ENCODE results near the gene UCP3. TPM values are rescaled to one million over a fixed set of nuclear protein-coding genes. Genes with fewer than 3 reads are reported as not detected.
"Not testable (repeated sequence)": the region's sequence is repeated elsewhere in the genome, so short reads cannot be mapped to it uniquely, and the experiment has no call there.

Gene UCP3
- polyA plus RNA-seq, 3 donors, result 2.0 to 3.2 (median 3.1) TPM

DNA sequence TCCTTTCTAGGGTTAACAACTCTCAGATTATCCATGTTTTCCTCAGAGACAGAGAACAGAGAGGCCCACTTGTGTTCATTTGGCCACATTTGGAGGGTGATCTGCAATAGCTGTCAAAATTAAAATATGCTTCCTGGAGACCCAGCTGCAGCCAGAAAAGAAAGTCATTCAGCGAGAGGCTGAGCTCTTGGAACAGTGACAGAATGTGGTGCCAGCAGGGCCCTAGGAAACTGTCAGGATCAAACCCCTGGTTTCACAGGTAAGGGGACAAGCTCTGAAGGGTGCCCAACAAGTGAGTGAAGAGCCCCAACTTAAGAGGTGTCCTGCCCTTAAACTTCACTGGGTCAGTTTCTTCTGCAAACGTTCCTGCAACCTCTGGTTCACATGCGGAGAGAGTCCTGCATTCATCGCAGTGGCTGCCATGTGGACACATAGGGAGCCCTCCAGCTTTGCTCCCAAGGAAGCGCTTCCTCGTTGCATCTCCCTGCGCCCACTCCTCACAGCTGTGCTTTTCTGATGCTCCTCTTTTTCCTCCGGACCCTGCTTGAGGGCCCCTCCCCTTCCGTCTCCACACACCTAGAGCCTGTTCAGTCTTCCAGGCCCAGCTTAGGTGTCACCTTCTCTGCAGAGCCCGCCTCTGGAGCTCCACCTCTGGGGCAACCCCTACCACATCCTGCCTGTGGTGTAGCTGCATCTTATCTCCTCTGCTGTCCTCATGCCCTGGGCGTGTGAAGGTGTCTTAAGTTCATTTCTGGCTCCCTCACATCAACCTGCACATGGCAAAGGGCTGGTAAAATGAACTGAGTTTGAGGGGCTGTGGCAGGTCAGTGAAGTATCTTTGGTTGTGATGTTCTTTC, 3.9 kb downstream of the UCP3 start:
- DNase-seq (ENCODE audit: extremely low read depth in 1 of 11, low read depth in 9 of 11, low spot score in 4 of 11), result no peak

DNA sequence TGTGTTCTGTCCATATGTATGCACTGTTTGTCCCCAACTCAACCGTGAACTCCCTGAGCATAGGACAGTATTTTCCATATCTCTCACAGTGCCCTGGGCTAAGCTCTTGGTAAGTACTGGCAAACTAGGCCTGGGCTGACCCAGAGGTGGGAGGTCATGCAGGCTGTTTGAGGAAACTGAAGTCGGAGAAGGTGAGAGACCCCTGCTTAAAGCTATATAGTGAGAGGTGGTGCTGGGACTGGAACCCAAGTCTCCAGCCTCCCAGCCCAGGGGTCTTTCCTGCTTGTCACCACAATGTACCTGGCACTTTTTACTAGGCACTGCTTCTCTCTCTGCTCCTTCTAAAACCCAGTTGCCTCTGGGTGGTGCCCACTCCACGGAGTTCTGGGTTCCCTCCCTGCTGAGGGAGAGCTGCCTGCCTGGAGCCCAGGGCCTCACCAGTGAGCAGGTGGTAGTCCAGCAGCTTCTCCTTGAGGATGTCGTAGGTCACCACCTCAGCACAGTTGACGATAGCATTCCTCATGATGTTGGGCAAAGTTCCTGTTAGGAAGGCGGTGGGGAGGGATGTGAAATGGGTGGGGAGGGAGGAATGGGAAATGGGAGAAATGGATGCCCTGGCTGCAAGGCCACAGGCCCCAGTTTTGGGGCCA, 4.7 kb downstream of the UCP3 start:
- DNase-seq (ENCODE audit: extremely low read depth in 1 of 11, low read depth in 9 of 11, low spot score in 4 of 11), result no peak

DNA sequence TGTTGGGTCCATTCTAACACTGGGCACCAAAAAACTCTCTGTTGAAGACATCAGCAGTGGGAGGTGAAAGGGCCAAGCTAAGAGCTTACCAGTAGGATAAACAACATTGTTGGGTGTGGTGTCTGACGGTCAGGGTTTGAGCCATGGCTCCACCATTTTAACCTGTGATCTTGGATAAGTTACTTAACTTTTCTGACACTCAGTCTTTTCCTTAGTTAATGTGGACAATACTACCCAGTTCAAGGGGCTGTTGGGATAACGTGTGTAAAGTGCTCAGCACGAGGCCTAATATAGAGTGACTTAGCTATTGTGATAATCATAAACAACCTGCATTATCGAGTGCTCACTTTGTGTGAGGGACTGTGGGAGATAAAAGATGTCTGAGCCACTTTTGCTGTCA, 6.1 kb downstream of the UCP3 start:
- no peak for DNase-seq (ENCODE audit: extremely low read depth in 1 of 11, low read depth in 9 of 11, low spot score in 4 of 11)

DNA sequence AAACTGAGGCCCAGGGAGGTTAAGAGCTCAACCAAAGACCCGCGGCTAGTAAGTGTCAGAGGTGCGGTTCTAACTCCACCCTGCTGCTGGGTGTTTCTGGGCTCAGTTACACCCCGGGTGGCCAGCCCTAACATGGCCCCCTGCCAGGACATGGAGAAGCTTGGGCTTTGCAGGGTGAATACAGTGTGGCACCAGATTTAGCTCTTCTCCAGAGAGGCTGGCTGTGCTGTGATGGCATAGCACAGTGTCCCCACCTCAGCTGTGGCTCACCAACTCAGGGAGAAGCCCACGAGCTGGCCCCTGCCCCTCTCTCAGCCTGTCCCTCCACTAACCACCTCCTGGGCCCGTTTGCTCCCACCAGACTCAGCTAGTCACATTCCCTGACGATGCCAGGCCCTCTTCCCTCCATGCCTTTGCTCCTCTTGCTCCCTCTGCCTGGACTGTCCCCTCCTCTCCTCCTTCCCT, 7.0 kb downstream of the UCP3 start:
- no peak for DNase-seq (ENCODE audit: extremely low read depth in 1 of 11, low read depth in 9 of 11, low spot score in 4 of 11)

DNA sequence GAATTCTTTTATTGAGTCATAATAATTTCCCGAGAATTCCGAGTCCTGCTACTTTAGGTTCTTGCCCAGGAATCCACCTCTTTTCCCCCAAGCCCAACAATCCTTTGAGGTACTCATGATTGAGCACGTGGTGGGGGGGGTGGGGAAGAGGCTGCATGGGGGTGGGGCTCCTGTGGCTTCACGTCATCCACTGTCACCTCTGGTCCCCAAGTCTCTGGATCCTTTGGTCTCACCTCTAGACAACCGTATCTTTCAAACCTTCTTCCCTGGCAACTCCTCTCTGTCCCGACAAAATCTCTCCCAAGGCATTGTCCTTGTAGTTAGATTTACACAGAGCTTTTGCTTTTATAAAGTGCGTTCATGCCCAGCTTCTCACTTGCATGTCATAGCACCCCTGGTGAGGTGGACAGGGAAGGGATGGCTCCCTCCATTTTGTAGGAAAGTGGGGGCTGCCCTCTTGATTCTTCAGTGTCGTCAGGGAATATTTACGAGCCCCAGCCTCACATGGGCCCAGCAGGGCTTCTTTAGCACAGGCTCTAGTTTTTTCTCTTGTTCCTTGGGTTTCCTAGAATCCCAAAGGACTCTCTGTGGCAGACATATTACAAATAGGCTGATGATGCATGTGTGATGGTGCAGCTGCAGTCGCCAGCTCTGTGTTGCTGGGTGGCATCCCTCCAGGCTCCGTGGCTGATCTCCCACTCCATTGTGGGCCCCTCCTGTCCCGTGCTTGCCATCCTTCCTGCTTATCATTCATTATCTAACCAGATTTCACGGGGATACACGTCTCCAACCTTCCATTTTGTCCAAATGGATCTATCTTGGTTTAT, 8.4 kb downstream of the UCP3 start:
- DNase-seq (ENCODE audit: extremely low read depth in 1 of 11, low read depth in 9 of 11, low spot score in 4 of 11), result no peak

DNA sequence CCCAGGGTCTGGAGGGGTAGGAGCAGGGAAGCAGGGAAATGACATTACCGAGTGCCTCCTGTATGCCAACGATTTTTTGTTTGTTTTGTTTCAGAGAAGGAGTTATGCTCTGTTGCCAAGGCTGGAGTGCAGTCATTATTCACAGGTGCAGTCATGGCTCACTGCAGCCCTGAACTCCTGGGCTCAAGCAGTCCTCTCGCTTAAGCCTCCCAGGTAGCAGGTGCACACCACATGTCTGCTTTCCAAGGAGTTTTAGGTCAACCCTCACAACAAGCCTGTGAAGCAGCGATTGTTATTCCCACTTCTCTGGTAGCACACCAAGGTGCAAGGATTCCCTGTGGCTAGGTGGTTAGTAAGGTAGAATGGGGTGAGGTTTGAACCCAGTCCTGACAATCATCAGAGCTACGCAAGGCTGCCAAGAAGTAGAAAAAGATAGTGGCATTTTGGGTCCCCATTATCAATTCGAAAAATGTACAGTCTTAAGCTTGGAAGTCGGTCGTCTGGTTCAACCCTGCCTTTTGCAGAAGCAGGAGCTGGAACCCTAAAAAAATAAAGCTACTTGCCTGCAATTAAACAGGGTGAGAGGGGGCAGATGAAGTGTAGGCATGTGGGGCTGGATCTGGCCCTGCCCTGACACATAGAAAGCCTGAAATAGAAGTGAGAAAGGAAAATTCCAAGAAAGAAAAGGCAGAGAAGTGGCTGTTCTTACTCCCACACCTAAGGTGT, 9.1 kb downstream of the UCP3 start:
- no peak for DNase-seq (ENCODE audit: extremely low read depth in 1 of 11, low read depth in 9 of 11, low spot score in 4 of 11)

DNA sequence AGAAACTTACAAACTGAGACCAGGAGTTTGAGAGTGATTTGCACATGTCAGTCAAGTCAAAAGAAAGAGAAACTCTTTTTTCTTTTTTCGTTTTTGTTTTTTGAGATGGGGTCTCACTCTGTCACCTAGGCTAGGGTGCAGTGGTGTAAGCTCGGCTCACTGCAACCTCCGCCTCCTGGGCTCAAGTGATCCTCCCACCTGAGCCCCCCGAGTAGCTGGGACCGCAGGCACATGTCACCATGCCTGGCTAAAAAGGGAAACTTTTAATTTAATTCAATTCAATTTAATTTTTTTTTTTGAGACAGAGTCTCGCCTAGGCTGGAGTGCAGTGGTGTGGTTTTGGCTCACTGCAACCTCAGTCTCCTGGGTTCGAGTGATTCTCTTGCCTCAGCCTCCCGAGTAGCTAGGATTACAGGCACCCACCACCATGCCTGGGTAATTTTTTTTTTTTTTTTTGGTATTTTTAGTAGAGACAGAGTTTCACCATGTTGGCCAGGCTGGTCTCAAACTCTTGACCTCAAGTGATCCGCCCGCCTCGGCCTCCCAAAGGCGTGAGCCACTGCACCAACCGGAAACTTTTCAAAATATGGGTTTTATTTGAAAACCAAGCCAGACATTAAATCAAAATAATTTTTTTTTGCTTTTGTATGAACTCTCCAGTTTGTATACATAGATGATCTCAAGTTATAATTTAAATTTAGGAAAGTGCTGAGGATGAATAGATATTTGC, 9.9 kb downstream of the UCP3 start:
- DNase-seq (ENCODE audit: extremely low read depth in 1 of 11, low read depth in 9 of 11, low spot score in 4 of 11), result no peak

DNA sequence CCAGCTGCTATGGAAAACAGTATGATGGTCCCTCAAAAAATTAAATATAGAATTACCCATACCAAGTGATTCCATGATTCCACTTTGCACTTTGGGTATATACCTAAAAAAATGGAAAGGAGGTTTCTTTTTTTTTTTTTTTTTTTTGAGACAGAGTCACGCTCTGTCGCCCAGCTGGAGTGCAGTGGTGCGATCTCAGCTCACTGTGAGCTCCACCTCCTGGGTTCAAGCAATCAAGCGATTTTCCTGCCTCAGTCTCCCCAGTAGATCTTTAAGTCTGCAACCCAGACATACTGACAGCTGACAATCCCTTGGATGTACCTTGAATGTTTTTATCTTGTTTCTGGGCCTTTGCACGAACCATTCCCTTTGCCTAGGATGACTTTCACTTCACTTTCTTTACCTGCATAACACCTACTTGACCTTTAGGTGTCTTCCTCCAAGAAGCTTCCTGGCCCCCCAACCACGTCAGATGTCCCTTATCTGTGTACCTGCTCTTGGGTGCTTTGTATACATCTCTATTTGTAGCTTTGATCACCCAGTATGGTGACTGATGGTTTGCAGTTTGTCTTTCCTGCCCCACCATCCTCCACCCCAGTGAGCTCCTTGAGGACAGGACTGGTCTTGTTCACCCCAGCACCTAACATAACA, 11.6 kb downstream of the UCP3 start:
- DNase-seq (ENCODE audit: extremely low read depth in 1 of 11, low read depth in 9 of 11, low spot score in 4 of 11), result no peak

DNA sequence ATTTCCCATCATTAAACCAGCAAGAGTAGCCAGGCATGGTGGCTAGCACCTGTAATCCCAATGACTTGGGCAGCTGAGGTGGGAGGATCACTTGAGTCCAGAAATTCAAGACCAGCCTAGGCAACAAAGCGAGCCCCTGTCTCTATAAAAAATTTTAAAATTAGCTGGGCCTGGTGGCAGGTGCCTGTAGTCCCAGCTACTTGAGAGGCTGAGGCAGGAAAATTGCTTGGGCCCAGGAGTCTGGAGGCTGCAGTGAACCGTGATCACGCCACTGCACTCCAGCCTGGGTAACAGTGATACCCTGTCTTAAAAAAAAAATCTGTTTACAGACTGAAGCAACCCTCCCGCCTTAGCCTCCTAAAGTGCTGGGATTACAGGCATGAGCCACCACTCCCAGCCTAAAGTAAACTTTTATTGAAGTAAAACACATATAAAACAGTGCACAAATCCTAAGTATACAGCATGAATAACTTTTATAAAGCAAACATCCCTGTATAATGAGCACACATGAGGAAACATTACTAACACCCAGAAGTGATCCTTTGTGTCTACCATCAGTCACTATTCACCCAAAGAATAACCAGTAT, 12.6 kb downstream of the UCP3 start:
- no peak for DNase-seq (ENCODE audit: extremely low read depth in 1 of 11, low read depth in 9 of 11, low spot score in 4 of 11)

DNA sequence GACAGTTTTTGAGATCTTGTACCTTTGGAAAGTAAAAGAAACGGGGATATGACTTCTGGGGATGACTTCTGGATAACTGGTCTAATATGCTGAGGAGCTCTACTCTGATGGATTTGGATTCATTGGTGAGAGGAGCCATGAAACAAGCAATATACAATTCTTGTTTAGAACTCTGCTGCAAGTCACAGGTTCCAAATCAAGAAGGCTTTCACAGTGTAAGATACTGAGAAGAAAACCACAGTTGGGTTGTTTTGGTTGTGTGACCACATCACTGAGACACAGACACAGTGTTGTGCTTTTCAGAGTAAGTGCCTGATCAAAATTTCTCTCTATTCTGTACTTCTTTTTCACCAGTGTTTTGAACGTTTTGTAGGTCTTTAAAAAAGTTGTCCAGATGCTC, 13.2 kb downstream of the UCP3 start:
- no peak for DNase-seq (ENCODE audit: extremely low read depth in 1 of 11, low read depth in 9 of 11, low spot score in 4 of 11)

DNA sequence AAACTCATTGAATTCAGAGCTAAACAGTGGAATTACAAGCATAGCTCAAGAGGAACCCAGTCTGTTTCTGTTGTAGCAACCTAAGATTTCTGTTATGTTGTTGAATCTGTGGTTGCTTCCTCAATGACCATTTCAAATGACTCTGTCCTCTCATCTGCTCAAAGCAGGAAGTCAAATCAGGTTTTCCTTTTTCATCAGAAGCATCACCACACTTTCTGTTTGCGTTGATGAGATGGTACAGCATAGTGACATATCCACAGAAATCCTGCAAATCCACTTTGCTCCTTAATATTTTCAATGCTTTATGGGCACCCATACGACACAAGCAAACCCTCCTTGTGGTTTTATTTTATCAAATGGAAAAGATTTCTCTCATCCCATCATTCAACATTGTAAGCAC, 13.6 kb downstream of the UCP3 start:
- DNase-seq (ENCODE audit: extremely low read depth in 1 of 11, low read depth in 9 of 11, low spot score in 4 of 11), result no peak

DNA sequence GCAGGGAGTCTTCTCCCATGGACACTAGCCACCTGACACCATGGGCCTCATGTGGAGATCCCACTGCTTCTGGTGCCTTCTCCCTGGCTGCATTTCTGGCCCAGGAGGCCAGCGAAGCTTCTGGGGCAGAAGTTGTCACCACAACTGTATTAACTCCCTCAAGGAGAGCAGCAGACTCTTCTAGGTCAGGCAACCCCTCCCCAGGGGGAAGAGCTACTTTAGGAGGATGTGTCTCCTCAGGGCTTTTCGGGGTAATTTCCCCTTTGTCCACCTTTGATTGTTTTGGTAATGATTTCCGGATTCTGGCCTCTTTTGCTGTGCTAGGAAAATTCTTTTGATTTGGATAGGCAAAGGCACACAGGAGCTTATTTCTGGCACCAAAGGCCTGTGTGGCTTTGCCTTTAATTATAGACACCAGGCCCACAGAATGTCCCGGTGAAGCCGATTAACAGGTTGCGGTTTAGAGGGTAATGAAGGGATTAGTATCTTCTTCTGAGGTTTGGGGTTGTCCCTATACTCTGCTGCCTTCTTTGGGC, 17.3 kb downstream of the UCP3 start:
- DNase-seq (ENCODE audit: extremely low read depth in 1 of 11, low read depth in 9 of 11, low spot score in 4 of 11), result no peak

DNA sequence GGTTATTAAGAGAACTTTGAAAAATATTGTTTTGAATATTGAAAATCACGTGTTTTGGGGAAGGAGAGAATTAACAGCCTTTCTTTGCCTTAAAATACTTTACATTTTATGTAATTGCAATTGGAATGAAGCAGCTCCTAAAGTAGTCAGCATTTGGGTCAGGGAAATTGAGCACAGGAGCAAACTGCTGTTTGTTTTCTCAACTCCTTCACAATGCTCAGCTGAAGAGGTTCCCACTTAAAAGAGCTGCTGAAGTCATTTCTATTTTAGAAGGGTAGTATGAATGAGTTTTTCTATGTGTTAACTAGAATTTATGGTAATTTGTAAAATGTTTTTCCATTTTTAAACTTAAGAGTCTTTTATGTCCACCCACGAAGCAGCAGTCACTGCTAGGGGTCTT, 18.2 kb downstream of the UCP3 start:
- DNase-seq (ENCODE audit: extremely low read depth in 1 of 11, low read depth in 9 of 11, low spot score in 4 of 11), result no peak

DNA sequence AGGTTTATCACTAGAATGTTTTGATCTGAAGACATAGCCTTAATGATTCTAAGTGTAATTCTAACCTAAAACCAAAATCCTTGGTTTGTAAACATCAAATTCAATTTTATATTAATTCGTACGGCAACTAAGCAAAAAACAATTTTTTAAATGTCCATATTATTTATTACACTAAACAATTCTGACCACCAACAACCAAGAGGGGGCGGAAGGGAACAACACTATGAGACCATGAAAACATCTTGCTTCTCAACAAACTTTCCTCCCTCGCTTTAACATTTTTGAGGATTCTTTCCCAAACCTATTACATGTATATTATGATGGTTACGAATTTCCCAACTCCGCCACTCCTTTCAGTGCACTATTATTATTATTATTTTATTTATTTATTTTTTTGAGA, 19.7 kb downstream of the UCP3 start:
- no peak for DNase-seq (ENCODE audit: extremely low read depth in 1 of 11, low read depth in 9 of 11, low spot score in 4 of 11)

DNA sequence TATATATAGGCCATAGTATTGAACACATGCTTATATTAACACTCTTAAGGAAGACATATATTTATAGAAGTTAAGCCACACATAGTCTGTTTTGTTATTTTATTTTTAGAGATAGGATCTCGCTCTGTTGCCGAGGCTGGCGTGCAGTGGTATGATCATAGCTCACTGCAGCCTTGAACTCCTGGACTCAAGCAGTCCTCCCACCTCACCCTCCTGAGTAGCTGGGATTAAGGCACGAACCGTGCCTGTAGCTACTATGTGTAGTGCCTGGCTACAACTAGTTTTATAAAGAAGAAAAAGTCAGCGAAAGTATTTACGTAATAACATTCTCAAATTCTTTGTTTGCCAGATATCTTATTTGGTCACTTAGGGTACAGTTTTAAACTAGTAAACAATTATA, 20.7 kb downstream of the UCP3 start:
- DNase-seq (ENCODE audit: extremely low read depth in 1 of 11, low read depth in 9 of 11, low spot score in 4 of 11), result no peak

DNA sequence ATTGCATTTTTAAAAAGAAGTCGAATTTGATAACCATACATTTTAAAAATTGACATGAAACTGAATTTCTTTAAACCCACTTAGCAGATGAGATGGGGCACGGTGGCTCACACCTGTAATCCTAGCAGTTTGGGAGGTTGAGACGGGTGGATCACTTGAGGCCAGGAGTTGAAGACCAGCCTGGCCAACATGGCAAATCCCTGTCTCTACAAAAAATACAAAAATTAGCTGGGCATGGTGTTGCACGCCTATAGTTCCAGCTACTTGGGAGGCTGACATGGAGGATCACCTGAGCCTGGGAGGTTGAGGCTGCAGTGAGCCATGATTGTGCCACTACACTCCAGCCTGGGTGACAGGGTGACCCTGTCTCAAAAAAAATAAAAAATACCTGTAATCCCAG, 23.2 kb downstream of the UCP3 start:
- DNase-seq (ENCODE audit: extremely low read depth in 1 of 11, low read depth in 9 of 11, low spot score in 4 of 11), result not testable (repeated sequence)

DNA sequence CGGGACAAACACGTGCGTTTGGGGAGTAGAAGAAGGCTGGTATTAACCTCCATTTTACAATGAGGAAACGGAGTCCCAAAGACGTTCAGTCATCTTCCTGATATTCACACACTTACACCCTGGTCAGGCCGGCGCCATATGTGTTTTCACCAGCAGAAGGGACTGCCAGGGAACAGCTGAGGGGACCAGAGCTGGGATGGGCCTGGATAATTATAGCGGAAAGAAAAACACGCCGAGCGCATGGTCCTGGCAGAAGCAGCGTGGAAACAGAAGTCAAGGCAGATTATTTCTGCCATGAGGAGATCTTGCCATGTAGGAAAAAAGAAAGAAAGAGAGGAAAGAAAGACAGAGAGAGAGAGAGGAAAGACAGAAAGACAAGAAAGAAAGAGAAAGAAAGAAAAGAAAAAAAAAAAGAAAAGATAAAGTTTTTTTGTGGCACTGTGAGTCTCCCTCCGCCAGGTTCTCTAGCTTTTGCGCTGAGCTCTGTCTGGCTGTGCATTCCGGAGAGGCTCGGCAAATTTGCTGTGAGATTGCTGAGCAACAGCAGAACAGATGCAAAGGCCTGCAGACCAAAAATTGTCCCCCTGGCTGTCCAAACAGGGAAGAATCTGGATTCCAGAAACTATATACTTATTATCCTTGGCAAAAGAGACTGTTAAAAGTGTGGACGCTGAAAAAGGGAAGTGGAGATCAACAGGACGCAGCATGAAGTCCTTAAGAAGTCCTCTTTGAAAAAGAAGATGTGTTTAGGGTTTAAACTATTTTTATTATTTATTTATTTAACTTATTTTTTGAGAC, 24.9 kb downstream of the UCP3 start:
- no peak for DNase-seq (ENCODE audit: extremely low read depth in 1 of 11, low read depth in 9 of 11, low spot score in 4 of 11)

Measured in renal cortex interstitium (tissue), 11 donors.